NCI-H226 (cell line): ENCODE measurements around the gene ERVK3-1.
"Not testable (repeated sequence)": the region's sequence is repeated elsewhere in the genome, so short reads cannot be mapped to it uniquely, and the experiment has no call there.

Experiments used
- DNase-seq: peaks from one replicate; pipeline ENCODE4 v3.0.0-alpha.2; 2015

The ERVK3-1 gene

GRCh38 chr19:58346961-58347929, 42.1 kb downstream of the ERVK3-1 start:
- peak; percentile 30 for DNase-seq

GRCh38 chr19:58348080-58348479, 42.9 kb downstream of the ERVK3-1 start:
- DNase-seq = not testable (repeated sequence)

- no peak for DNase-seq
Observed at GRCh38 chr19:58349590-58349989, 44.4 kb downstream of the ERVK3-1 start.

- DNase-seq = no peak
Observed at GRCh38 chr19:58350001-58350861, 45.1 kb downstream of the ERVK3-1 start.

GRCh38 chr19:58350871-58351557, 45.8 kb downstream of the ERVK3-1 start:
- no peak for DNase-seq

- DNase-seq = no peak
Observed at GRCh38 chr19:58351558-58351878, 46.3 kb downstream of the ERVK3-1 start.

- no peak for DNase-seq
Observed at GRCh38 chr19:58351990-58352755, 47.0 kb downstream of the ERVK3-1 start.

GRCh38 chr19:58352760-58353671, 47.8 kb downstream of the ERVK3-1 start, which contains the start of gene A1BG:
A1BG (minus strand) TSS chr19:58353492; CDS start chr19:58353437, 55 bp downstream.
- DNase-seq = no peak

- no peak for DNase-seq
Observed at GRCh38 chr19:58353717-58354477, 48.7 kb downstream of the ERVK3-1 start.

GRCh38 chr19:58354478-58355030, 49.4 kb downstream of the ERVK3-1 start:
- no peak for DNase-seq

- no peak for DNase-seq
Observed at GRCh38 chr19:58355215-58355796, 50.1 kb downstream of the ERVK3-1 start.

- no peak for DNase-seq
Observed at GRCh38 chr19:58355908-58356765, 51.0 kb downstream of the ERVK3-1 start.

GRCh38 chr19:58356766-58357480, 51.7 kb downstream of the ERVK3-1 start:
- no peak for DNase-seq

- DNase-seq = no peak
Observed at GRCh38 chr19:58357481-58358145, 52.4 kb downstream of the ERVK3-1 start.

GRCh38 chr19:58361900-58362271, 56.7 kb downstream of the ERVK3-1 start:
- no peak for DNase-seq

- peak; percentile 98 for DNase-seq
Observed at GRCh38 chr19:58362272-58362994, 57.3 kb downstream of the ERVK3-1 start, which contains the start of gene ZNF497. ZNF497 (minus strand) TSS chr19:58362751; CDS start chr19:58357635, 5,116 bp downstream.
